Measurements from ENCODE around the gene ABCC8.

DNA sequence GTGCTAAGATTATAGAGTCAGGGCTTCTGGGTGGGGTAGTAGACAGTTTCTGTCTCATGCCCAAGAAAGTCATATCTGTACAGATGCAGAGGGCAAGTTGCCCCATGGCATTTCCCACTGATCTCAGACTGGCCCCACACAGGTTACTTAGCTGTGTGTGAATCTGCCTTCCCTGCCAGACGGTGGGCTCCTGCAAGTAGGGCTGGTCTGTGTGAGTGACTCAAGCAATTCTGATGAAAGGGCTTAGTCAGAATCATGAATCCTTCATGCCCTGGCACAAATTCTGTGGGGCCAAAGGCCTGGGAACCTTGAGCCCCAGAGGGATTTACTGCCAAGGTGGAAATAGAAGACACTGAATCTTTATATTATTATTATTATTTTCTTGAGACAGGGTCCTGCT lies 37.2 kb upstream of the ABCC8 start:
- no peak for TF ChIP-seq JUNB (IDR thresholded peaks at IDR 0.05; ENCODE audit: unreplicated experiment)
- no peak for TF ChIP-seq EZH2 (IDR thresholded peaks at IDR 0.05; ENCODE audit: low read depth, unreplicated experiment)
- TF ChIP-seq, protein P1, sequence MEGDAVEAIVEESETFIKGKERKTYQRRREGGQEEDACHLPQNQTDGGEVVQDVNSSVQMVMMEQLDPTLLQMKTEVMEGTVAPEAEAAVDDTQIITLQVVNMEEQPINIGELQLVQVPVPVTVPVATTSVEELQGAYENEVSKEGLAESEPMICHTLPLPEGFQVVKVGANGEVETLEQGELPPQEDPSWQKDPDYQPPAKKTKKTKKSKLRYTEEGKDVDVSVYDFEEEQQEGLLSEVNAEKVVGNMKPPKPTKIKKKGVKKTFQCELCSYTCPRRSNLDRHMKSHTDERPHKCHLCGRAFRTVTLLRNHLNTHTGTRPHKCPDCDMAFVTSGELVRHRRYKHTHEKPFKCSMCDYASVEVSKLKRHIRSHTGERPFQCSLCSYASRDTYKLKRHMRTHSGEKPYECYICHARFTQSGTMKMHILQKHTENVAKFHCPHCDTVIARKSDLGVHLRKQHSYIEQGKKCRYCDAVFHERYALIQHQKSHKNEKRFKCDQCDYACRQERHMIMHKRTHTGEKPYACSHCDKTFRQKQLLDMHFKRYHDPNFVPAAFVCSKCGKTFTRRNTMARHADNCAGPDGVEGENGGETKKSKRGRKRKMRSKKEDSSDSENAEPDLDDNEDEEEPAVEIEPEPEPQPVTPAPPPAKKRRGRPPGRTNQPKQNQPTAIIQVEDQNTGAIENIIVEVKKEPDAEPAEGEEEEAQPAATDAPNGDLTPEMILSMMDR (conservative IDR thresholded peaks at IDR 0.05; ENCODE audit: low read depth in 2 of 2) = no peak
- no peak for TF ChIP-seq EZH2phosphoT487 (IDR thresholded peaks at IDR 0.05; ENCODE audit: unreplicated experiment)
- no peak for TF ChIP-seq ZNF114 (CRISPR knock-in tag; IDR thresholded peaks at IDR 0.05)
- TF ChIP-seq POLR2AphosphoS5 (IDR thresholded peaks at IDR 0.05; ENCODE audit: low read depth) = no peak
- TF ChIP-seq, protein P2, sequence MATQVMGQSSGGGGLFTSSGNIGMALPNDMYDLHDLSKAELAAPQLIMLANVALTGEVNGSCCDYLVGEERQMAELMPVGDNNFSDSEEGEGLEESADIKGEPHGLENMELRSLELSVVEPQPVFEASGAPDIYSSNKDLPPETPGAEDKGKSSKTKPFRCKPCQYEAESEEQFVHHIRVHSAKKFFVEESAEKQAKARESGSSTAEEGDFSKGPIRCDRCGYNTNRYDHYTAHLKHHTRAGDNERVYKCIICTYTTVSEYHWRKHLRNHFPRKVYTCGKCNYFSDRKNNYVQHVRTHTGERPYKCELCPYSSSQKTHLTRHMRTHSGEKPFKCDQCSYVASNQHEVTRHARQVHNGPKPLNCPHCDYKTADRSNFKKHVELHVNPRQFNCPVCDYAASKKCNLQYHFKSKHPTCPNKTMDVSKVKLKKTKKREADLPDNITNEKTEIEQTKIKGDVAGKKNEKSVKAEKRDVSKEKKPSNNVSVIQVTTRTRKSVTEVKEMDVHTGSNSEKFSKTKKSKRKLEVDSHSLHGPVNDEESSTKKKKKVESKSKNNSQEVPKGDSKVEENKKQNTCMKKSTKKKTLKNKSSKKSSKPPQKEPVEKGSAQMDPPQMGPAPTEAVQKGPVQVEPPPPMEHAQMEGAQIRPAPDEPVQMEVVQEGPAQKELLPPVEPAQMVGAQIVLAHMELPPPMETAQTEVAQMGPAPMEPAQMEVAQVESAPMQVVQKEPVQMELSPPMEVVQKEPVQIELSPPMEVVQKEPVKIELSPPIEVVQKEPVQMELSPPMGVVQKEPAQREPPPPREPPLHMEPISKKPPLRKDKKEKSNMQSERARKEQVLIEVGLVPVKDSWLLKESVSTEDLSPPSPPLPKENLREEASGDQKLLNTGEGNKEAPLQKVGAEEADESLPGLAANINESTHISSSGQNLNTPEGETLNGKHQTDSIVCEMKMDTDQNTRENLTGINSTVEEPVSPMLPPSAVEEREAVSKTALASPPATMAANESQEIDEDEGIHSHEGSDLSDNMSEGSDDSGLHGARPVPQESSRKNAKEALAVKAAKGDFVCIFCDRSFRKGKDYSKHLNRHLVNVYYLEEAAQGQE (IDR thresholded peaks at IDR 0.05; ENCODE audit: unreplicated experiment) = no peak
- no peak for TF ChIP-seq ZNF331 (CRISPR knock-in tag; IDR thresholded peaks at IDR 0.05; ENCODE audit: low read depth)
